Testis (tissue), 2 donors: ENCODE measurements around the gene STXBP6.

ENCODE experiments used
- CTCF ChIP-seq, 3 experiments: fragments of 450-650 bp in 2 of 3; fragments of 200-600 bp in 1 of 3; sonication (generic) in 1 of 3; IDR thresholded peaks; one replicate each; pipeline ENCODE4 v1.5.1; 2016 to 2019; ENCODE audit warnings: antibody characterized with exemption in 3 of 3, mild to moderate bottlenecking in 2 of 3, moderate library complexity in 1 of 3
- POLR2A ChIP-seq: fragments of 450-650 bp; IDR thresholded peaks from one replicate; pipeline ENCODE4 v1.6.1; 2017; ENCODE audit warnings: antibody characterized with exemption, mild to moderate bottlenecking, moderate library complexity

- TF ChIP-seq CTCF (IDR thresholded peaks at IDR 0.05) = no peak
- no peak for TF ChIP-seq POLR2A
These were observed 178.8 kb downstream of the STXBP6 start for GRCh38 chr14:24870949-24871701.
